ENCODE data around the gene EVA1C. TPM values are rescaled to one million over a fixed set of nuclear protein-coding genes. Genes with fewer than 3 reads are reported as not detected.
A peak's percentile ranks its signal among the peaks of the same experiment; 100 is the strongest.

The EVA1C gene
- total and polyA plus RNA-seq, 2 donors (not counting 3 experiments of a cell fraction or from before 2014, with no cell fraction given): 22.8 to 38.6 TPM

GRCh38 chr21:32492376-32492775, 79.9 kb downstream of the EVA1C start:
- no peak for TF ChIP-seq MYC (IDR thresholded peaks at IDR 0.05; ENCODE audit: low read depth, low read length)
- TF ChIP-seq, protein P1, sequence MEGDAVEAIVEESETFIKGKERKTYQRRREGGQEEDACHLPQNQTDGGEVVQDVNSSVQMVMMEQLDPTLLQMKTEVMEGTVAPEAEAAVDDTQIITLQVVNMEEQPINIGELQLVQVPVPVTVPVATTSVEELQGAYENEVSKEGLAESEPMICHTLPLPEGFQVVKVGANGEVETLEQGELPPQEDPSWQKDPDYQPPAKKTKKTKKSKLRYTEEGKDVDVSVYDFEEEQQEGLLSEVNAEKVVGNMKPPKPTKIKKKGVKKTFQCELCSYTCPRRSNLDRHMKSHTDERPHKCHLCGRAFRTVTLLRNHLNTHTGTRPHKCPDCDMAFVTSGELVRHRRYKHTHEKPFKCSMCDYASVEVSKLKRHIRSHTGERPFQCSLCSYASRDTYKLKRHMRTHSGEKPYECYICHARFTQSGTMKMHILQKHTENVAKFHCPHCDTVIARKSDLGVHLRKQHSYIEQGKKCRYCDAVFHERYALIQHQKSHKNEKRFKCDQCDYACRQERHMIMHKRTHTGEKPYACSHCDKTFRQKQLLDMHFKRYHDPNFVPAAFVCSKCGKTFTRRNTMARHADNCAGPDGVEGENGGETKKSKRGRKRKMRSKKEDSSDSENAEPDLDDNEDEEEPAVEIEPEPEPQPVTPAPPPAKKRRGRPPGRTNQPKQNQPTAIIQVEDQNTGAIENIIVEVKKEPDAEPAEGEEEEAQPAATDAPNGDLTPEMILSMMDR (IDR thresholded peaks at IDR 0.05; ENCODE audit: extremely low read depth in 1 of 2, insufficient read depth in 1 of 2, low read depth in 1 of 2, low read length in 2 of 2): no peak
- TF ChIP-seq EZH2 (IDR thresholded peaks at IDR 0.05; ENCODE audit: borderline replicate concordance, low read depth, low read length, severe bottlenecking): no peak
- no peak for TF ChIP-seq GATA2 (IDR thresholded peaks at IDR 0.05; ENCODE audit: insufficient read depth, insufficient read length, low read depth, low read length)
- Histone ChIP-seq H3K79me2 (ENCODE audit: control insufficient read depth, insufficient read depth, low read length) (peaks cover 7% of the 10 kb centered on the region), H3K4me3 (replicated peaks in 1 of 3; ENCODE audit: insufficient read depth in 1 of 3, low read depth in 1 of 3, low read length in 3 of 3) (no peak overlapping the region), H3K27ac (ENCODE audit: insufficient read depth, low read depth, low read length) (peak overlapping the region; percentile 95), H4K20me1 (replicated peaks; ENCODE audit: control insufficient read depth, extremely low read depth, insufficient read depth, low read length) (no peaks in the 10 kb centered on the region), H3K27me3 (ENCODE audit: control insufficient read depth in 2 of 2, insufficient read depth in 2 of 2, low read length in 2 of 2) (no peaks in the 10 kb centered on the region), H2AFZ (ENCODE audit: low read depth, low read length) (no peak overlapping the region), H3K9me3 (replicated peaks; ENCODE audit: control insufficient read depth, insufficient read depth, low read length) (no peaks in the 10 kb centered on the region), H3K4me1 (ENCODE audit: control insufficient read depth, extremely low read depth, insufficient read depth, low read length) (peaks cover 46% of the 10 kb centered on the region), H3K9ac (replicated peaks; ENCODE audit: extremely low read depth, insufficient read depth, low read length) (peak overlapping the region; percentile 81), H3K4me2 (ENCODE audit: insufficient read depth, low read length) (no peak overlapping the region), H3K9me1 (replicated peaks; ENCODE audit: control insufficient read depth, extremely low read depth, insufficient read depth, low read length) (no peaks in the 10 kb centered on the region), H3K36me3 (ENCODE audit: control insufficient read depth in 2 of 2, extremely low read depth in 1 of 2, insufficient read depth in 2 of 2, low read length in 2 of 2) (no peaks in the 10 kb centered on the region)
- BruUV-seq (replicated peaks): no TSS peak
- intact Hi-C loops (cut with micrococcal nuclease): no loop called here
- FAIRE-seq: no peak
- dilution Hi-C loops (cut with MboI; ENCODE audit: extremely low pct_ligation_motif_present, low sequenced_read_pairs): no loop called here
- ChIA-PET POLR2A (no interaction called here), CTCF (interaction anchor here (1.6 to 1.9 kb wide), 2 partner anchors 17 to 109 kb away, joined by 5 read pairs; no protein-coding TSS in a partner anchor)
- DNase-seq (ENCODE audit: low read depth, low spot score): no peak

Data from endothelial cell of umbilical vein (primary cell).